ENCODE data around the gene PGGT1B.

DNA sequence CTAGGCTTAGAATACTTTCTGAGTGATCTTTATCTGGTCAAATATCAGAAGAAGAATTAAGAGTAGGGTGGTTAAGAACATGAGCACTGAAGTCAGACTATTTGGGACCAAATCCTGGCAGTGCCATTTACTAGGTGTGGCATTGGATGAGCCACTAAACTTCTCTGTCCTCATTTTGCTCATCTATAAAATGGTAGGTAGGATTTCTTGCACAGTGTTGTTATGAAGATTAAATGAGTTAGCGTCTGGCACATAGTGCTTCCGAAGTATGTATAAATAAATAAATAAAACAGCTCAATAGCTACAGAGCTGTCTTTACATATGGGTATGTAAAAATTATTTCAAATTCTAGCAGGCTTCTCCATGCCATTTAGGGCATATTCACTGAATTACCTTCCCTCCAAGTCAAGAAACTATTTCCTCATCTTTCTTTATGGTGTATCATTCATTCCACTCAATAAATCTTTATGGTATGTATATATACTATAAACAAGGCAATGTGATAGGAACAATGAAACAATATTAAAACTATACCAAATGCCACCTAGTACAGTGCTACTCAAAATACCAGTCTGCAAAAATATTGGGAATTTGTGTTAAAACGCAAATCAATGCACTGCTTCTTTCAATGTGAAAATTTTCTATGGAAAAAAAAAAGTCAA, 9.8 kb upstream of the PGGT1B start:
- no peak for TF ChIP-seq EZH2 (IDR thresholded peaks at IDR 0.05)
- TF ChIP-seq POLR2AphosphoS5 (IDR thresholded peaks at IDR 0.05; ENCODE audit: borderline replicate concordance, low read depth, low read length) = no peak
- TF ChIP-seq FOXP2 (optimal IDR thresholded peaks at IDR 0.05; ENCODE audit: control extremely low read depth, extremely low read length, insufficient read depth) = no peak
